ENCODE data around the gene OR51T1. TPM values are rescaled to one million over a fixed set of nuclear protein-coding genes. Genes with fewer than 3 reads are reported as not detected.

OR51T1 gene
- total and polyA plus RNA-seq, 4 donors: not detected

DNA sequence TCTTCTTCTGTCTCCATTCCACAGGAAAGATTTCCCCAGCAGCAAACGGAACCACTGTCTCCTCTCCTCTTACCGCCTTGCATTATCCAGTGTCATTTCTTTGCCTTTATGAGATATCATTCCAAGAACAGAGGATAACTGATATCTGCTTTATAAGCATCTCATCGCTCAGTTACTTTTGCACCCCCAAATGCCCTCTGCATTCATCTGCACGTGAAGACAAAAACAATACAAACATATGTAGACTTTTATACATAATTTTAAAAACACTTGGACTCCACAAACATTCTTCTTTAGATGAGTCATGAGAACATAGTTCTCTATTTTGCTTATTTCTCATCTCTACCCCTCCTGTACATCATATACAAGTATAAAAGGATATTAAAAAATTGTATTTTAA is 512 bp upstream of the OR51T1 start:
- WGBS, 2 donors: 54 to 58% methylated on average over 4 of the region's 4 CpGs
- intact Hi-C loops (cut with DNase I): no loop called here
- DNase-seq (no peak), ATAC-seq (ENCODE audit: low FRiP score) (no peak)
- Histone ChIP-seq H3K4me1 (ENCODE audit: control insufficient read depth in 1 of 2, insufficient read depth in 2 of 2, low read length in 2 of 2) (no peaks in the 10 kb centered on the region), H3K27me3 (ENCODE audit: control insufficient read depth in 1 of 2, insufficient read depth in 2 of 2, low read length in 1 of 2) (no peaks in the 10 kb centered on the region), H3K36me3 (ENCODE audit: control insufficient read depth in 1 of 2, insufficient read depth in 2 of 2, low read length in 1 of 2) (no peaks in the 10 kb centered on the region), H3K4me3 (ENCODE audit: low read length in 2 of 2) (no peak overlapping the region), H3K9me3 (ENCODE audit: control insufficient read depth, low read length) (no peaks in the 10 kb centered on the region), H3K27ac (ENCODE audit: low read depth in 1 of 2, low read length in 2 of 2) (no peak overlapping the region)

DNA sequence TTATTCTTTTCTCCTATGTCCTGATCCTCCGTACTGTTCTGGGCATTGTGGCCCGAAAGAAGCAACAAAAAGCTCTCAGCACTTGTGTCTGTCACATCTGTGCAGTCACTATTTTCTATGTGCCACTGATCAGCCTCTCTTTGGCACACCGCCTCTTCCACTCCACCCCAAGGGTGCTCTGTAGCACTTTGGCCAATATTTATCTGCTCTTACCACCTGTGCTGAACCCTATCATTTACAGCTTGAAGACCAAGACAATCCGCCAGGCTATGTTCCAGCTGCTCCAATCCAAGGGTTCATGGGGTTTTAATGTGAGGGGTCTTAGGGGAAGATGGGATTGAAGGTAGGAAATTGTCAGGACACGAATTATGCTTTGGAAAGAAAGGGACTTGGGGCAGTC is 843 bp downstream of the OR51T1 start:
- no peak overlapping the region for H3K27ac ChIP-seq (ENCODE audit: low read depth in 1 of 2, low read length in 2 of 2)
- intact Hi-C loops (cut with DNase I): no loop called here
- H3K9me3 ChIP-seq (ENCODE audit: control insufficient read depth, low read length): no peaks in the 10 kb centered on the region
- H3K36me3 ChIP-seq (ENCODE audit: control insufficient read depth in 1 of 2, insufficient read depth in 2 of 2, low read length in 1 of 2): no peaks in the 10 kb centered on the region
- no peaks in the 10 kb centered on the region for H3K4me1 ChIP-seq (ENCODE audit: control insufficient read depth in 1 of 2, insufficient read depth in 2 of 2, low read length in 2 of 2)
- no peaks in the 10 kb centered on the region for H3K27me3 ChIP-seq (ENCODE audit: control insufficient read depth in 1 of 2, insufficient read depth in 2 of 2, low read length in 1 of 2)
- DNase-seq (no peak), ATAC-seq (ENCODE audit: low FRiP score) (no peak)
- no peak overlapping the region for H3K4me3 ChIP-seq (ENCODE audit: low read length in 2 of 2)
- 79 to 83% methylated on average over 5 of the region's 5 CpGs for WGBS, 2 donors

DNA sequence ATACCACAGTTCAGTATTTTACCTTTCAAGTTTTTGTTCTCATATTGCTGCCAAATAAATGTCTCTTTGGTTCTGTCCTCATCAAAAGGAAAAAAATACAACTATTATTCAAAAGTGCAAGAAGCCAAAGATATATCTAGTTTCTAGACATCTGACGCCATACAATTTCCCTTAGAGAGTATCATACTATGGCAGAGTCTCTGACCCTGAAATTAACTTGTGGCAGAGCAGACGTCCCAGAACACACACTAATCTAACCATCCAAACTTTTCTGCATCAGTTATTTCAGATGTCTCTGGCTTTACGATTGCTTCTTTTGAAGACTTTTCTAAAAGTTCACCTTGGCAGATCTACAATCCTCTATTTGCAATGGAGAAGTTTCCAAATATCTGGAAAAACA is 2.7 kb downstream of the OR51T1 start:
- no peak overlapping the region for H3K27ac ChIP-seq (ENCODE audit: low read depth in 1 of 2, low read length in 2 of 2)
- H3K4me3 ChIP-seq (ENCODE audit: low read length in 2 of 2): no peak overlapping the region
- intact Hi-C loops (cut with DNase I): no loop called here
- ATAC-seq (ENCODE audit: low FRiP score): no peak
- no peak for DNase-seq
- H3K9me3 ChIP-seq (ENCODE audit: control insufficient read depth, low read length): no peaks in the 10 kb centered on the region
- H3K27me3 ChIP-seq (ENCODE audit: control insufficient read depth in 1 of 2, insufficient read depth in 2 of 2, low read length in 1 of 2): no peaks in the 10 kb centered on the region
- 16 to 29% methylated on average over 3 of the region's 3 CpGs for WGBS, 2 donors
- no peaks in the 10 kb centered on the region for H3K4me1 ChIP-seq (ENCODE audit: control insufficient read depth in 1 of 2, insufficient read depth in 2 of 2, low read length in 2 of 2)
- no peaks in the 10 kb centered on the region for H3K36me3 ChIP-seq (ENCODE audit: control insufficient read depth in 1 of 2, insufficient read depth in 2 of 2, low read length in 1 of 2)

DNA sequence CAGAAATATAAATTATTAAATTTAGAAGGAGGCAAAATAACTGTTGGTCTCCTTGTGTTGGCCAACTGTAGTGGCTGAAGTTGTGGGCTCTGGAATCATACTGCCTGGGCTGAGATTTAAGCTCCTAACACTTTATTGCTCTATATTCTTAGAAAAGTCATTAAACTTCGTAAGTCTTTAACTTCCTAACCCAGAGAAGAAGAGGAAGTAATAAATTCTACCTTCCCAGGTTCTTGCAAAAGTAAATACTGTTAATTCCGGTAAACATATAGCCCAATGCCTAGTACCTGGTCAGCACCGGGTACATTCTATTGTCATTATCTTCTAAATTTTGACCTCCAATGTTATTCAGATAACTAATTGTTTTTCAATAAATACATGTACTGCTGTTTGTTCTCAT is 4.5 kb downstream of the OR51T1 start:
- no peak for DNase-seq
- Histone ChIP-seq H3K27ac (ENCODE audit: low read depth in 1 of 2, low read length in 2 of 2) (no peak overlapping the region), H3K4me1 (ENCODE audit: control insufficient read depth in 1 of 2, insufficient read depth in 2 of 2, low read length in 2 of 2) (no peaks in the 10 kb centered on the region), H3K4me3 (ENCODE audit: low read length in 2 of 2) (no peak overlapping the region), H3K27me3 (ENCODE audit: control insufficient read depth in 1 of 2, insufficient read depth in 2 of 2, low read length in 1 of 2) (no peaks in the 10 kb centered on the region), H3K36me3 (ENCODE audit: control insufficient read depth in 1 of 2, insufficient read depth in 2 of 2, low read length in 1 of 2) (no peaks in the 10 kb centered on the region), H3K9me3 (ENCODE audit: control insufficient read depth, low read length) (peaks cover 2% of the 10 kb centered on the region)
- WGBS, 2 donors: 55 to 56% methylated on average over 3 of the region's 3 CpGs
- intact Hi-C loops (cut with DNase I): no loop called here
- no peak for ATAC-seq (ENCODE audit: low FRiP score)

DNA sequence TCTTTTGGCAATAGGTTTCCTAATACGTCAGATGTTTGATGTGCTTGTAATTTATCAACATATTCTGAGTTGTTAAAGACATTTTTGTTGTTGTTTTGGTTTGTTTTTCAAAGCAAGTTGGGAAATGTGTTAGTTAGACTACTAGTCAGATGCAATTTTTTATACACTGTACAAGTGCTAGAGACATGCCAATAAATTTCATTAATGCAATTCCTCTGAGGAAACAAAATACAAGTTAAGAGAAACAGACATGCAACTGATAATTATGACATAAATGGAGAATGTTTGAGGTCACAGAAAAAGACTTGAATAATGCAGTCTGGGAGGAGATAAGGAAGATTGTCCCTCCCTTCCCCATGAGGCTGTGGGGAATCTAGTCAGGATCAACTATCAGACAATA is 5.9 kb downstream of the OR51T1 start:
- no peak overlapping the region for H3K27ac ChIP-seq (ENCODE audit: low read depth in 1 of 2, low read length in 2 of 2)
- H3K4me3 ChIP-seq (ENCODE audit: low read length in 2 of 2): no peak overlapping the region
- ATAC-seq (ENCODE audit: low FRiP score) (no peak), DNase-seq (no peak)
- no peaks in the 10 kb centered on the region for H3K27me3 ChIP-seq (ENCODE audit: control insufficient read depth in 1 of 2, insufficient read depth in 2 of 2, low read length in 1 of 2)
- H3K36me3 ChIP-seq (ENCODE audit: control insufficient read depth in 1 of 2, insufficient read depth in 2 of 2, low read length in 1 of 2): no peaks in the 10 kb centered on the region
- 0% methylated on average over 1 of the region's 1 CpG for WGBS, 2 donors
- H3K4me1 ChIP-seq (ENCODE audit: control insufficient read depth in 1 of 2, insufficient read depth in 2 of 2, low read length in 2 of 2): no peaks in the 10 kb centered on the region
- intact Hi-C loops (cut with DNase I): no loop called here
- H3K9me3 ChIP-seq (ENCODE audit: control insufficient read depth, low read length): peaks cover 2% of the 10 kb centered on the region

DNA sequence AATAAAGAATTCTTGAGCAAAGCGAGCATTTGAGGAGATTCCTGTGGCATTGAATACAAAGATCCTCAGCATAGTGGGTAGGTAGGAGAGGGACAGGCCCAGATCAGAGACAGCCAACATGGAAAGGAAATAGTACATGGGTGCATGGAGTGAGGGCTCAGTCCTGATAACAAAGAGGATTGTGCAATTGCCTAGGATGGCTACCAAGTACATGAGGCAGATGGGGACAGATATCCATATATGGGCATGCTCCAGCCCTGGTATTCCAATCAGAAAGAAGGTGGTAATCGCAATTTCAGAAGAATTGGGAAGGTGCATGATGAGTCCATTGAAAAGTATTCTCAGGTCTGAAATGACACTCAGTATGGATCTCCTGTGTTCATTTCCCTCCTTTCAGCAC is 8.6 kb downstream of the OR51T1 start:
- intact Hi-C loops (cut with DNase I): no loop called here
- H3K4me3 ChIP-seq (ENCODE audit: low read length in 2 of 2): no peak overlapping the region
- no peaks in the 10 kb centered on the region for H3K27me3 ChIP-seq (ENCODE audit: control insufficient read depth in 1 of 2, insufficient read depth in 2 of 2, low read length in 1 of 2)
- no peaks in the 10 kb centered on the region for H3K4me1 ChIP-seq (ENCODE audit: control insufficient read depth in 1 of 2, insufficient read depth in 2 of 2, low read length in 2 of 2)
- no peak overlapping the region for H3K27ac ChIP-seq (ENCODE audit: low read depth in 1 of 2, low read length in 2 of 2)
- peaks cover 2% of the 10 kb centered on the region for H3K9me3 ChIP-seq (ENCODE audit: control insufficient read depth, low read length)
- ATAC-seq (ENCODE audit: low FRiP score): no peak
- no peak for DNase-seq
- WGBS, 2 donors: 91 to 92% methylated on average over 2 of the region's 2 CpGs
- no peaks in the 10 kb centered on the region for H3K36me3 ChIP-seq (ENCODE audit: control insufficient read depth in 1 of 2, insufficient read depth in 2 of 2, low read length in 1 of 2)

DNA sequence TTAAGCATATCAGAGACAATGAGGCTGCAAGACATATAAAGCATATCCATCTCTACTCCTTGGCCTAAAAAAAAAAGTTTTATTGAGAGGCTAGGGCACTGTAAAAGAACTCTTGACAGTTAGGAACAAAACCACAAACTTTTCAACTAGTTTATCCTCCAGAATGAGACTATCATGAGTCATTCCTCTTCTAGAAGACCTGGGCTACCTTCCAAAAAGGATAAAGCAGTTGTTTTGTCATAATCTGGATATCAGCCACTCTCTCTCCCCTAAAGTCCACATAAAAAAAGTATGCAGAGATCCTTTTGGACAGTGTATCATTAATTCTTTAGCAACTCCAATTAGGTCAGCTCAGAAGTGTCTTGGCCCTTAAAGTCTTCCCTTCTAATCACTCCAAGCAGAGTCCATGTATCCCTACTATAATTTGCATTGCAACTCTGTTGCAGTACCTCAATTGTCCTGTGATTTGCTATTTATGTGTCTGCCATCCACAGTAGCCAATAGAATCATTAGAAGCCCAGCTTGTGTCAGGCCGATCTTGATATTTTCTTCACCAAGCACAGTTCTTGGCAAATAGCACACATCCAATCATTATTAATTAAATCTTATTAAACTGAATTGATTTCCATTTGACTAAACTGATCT is 10.4 kb downstream of the OR51T1 start:
- Histone ChIP-seq H3K9me3 (ENCODE audit: control insufficient read depth, low read length) (peaks cover 2% of the 10 kb centered on the region), H3K27ac (ENCODE audit: low read depth in 1 of 2, low read length in 2 of 2) (no peak overlapping the region), H3K4me3 (ENCODE audit: low read length in 2 of 2) (no peak overlapping the region), H3K36me3 (ENCODE audit: control insufficient read depth in 1 of 2, insufficient read depth in 2 of 2, low read length in 1 of 2) (no peaks in the 10 kb centered on the region), H3K4me1 (ENCODE audit: control insufficient read depth in 1 of 2, insufficient read depth in 2 of 2, low read length in 2 of 2) (no peaks in the 10 kb centered on the region), H3K27me3 (ENCODE audit: control insufficient read depth in 1 of 2, insufficient read depth in 2 of 2, low read length in 1 of 2) (peaks cover 0 to 1% of the 10 kb centered on the region in 2 donors)
- 86 to 88% methylated on average over 1 of the region's 1 CpG for WGBS, 2 donors
- intact Hi-C loops (cut with DNase I): no loop called here
- ATAC-seq (ENCODE audit: low FRiP score) (no peak), DNase-seq (no peak)

DNA sequence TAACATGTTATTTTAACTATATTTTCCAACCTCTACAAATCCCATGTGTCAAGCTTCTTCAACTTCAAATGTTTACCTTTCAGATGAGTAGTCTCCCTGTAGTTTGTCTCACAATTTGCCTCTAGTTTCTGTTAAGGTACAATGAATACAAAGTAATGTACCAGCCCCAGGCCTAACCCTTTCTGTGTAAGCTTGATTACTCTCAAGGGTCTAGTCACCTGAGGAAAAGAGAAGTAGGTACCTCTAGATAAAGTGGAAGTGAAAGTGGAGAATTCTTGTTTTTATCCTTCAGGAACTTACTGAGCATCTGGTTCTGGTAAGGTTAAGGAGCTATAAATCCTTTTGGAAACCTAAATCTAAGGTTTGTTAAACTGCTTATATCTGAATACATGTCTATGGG is 21.8 kb downstream of the OR51T1 start, which contains the start of gene OR51A7:
TSS of gene OR51A7 (plus strand) at position 300 of the 400 bp plus-strand sequence. CDS start 3,587 bp downstream, outside the sequence.
- ATAC-seq (ENCODE audit: low FRiP score) (no peak), DNase-seq (no peak)
- no peaks in the 10 kb centered on the region for H3K27me3 ChIP-seq (ENCODE audit: control insufficient read depth in 1 of 2, insufficient read depth in 2 of 2, low read length in 1 of 2)
- intact Hi-C loops (cut with DNase I): no loop called here
- no peaks in the 10 kb centered on the region for H3K36me3 ChIP-seq (ENCODE audit: control insufficient read depth in 1 of 2, insufficient read depth in 2 of 2, low read length in 1 of 2)
- H3K9me3 ChIP-seq (ENCODE audit: control insufficient read depth, low read length): peaks cover 1% of the 10 kb centered on the region
- no peak within 1 kb of the TSS for H3K4me3 ChIP-seq (ENCODE audit: low read length in 2 of 2)
- H3K27ac ChIP-seq (ENCODE audit: low read depth in 1 of 2, low read length in 2 of 2): no peak within 1 kb of the TSS
- no peaks in the 10 kb centered on the region for H3K4me1 ChIP-seq (ENCODE audit: control insufficient read depth in 1 of 2, insufficient read depth in 2 of 2, low read length in 2 of 2)

DNA sequence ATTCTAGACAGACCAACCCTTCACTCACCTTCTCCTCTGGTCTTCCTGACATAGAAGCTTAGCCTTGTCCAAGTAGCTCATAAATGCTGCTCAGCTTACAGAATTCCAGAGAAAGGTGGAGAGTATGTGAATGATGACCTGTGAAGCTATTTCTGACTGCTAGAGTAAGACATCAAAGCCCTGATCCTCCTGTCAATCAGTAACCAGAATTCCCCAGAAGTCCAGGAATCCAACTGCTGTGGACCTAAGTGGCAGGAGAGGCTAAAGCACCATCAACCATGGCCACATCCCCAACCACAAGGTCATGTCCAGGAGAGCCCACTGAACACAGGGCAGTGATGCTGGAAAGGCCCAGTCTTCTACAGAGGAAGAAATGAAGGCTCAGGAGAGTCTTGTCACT is 34.9 kb downstream of the OR51T1 start:
- DNase-seq (no peak), ATAC-seq (ENCODE audit: low FRiP score) (no peak)
- Histone ChIP-seq H3K9me3 (ENCODE audit: control insufficient read depth, low read length) (no peaks in the 10 kb centered on the region), H3K27me3 (ENCODE audit: control insufficient read depth in 1 of 2, insufficient read depth in 2 of 2, low read length in 1 of 2) (no peaks in the 10 kb centered on the region), H3K27ac (ENCODE audit: low read depth in 1 of 2, low read length in 2 of 2) (no peak overlapping the region), H3K4me3 (ENCODE audit: low read length in 2 of 2) (no peak overlapping the region), H3K4me1 (ENCODE audit: control insufficient read depth in 1 of 2, insufficient read depth in 2 of 2, low read length in 2 of 2) (no peaks in the 10 kb centered on the region), H3K36me3 (ENCODE audit: control insufficient read depth in 1 of 2, insufficient read depth in 2 of 2, low read length in 1 of 2) (no peaks in the 10 kb centered on the region)
- intact Hi-C loops (cut with DNase I): no loop called here
